PFSK-1 (cell line): ENCODE measurements around the gene GRK3.

ENCODE experiments used
- FOXP2 ChIP-seq: optimal IDR thresholded peaks from 2 replicates; pipeline ENCODE3; 2011; ENCODE audit warnings: borderline replicate concordance, control low read depth, inconsistent platforms; ENCODE audit not compliant: insufficient read depth; ENCODE audit errors: extremely low read length, extremely low read depth
- POLR2AphosphoS5 ChIP-seq: IDR thresholded peaks from 2 replicates; pipeline ENCODE4 v1.6.1; 2012; ENCODE audit warnings: low read depth, mild to moderate bottlenecking, control low read depth, low read length, moderate library complexity
- REST ChIP-seq, 2 experiments: IDR thresholded peaks; 2 replicates each; pipeline versions ENCODE4 v1.6.1 to v1.8.0; 2011 to 2012; ENCODE audit warnings: low read depth in 2 of 2, low read length in 2 of 2, control low read depth in 1 of 2, inconsistent platforms in 1 of 2, mild to moderate bottlenecking in 1 of 2, moderate library complexity in 1 of 2; ENCODE audit not compliant: insufficient read depth in 1 of 2
- SIN3A ChIP-seq: IDR thresholded peaks from 2 replicates; pipeline ENCODE4 v1.6.1; 2012; ENCODE audit warnings: mild to moderate bottlenecking, low read length, moderate library complexity, borderline replicate concordance; ENCODE audit not compliant: insufficient read depth
- TAF1 ChIP-seq: IDR thresholded peaks from 2 replicates; pipeline ENCODE4 v1.6.1; 2012; ENCODE audit warnings: low read length, control low read depth, borderline replicate concordance; ENCODE audit not compliant: insufficient read depth

Gene GRK3

GRCh38 chr22:25629613-25630012 lies 65.1 kb downstream of the GRK3 start:
- TF ChIP-seq POLR2AphosphoS5 = no peak

GRCh38 chr22:25630447-25630846 lies 66.0 kb downstream of the GRK3 start:
- TF ChIP-seq TAF1 (no peak), POLR2AphosphoS5 (no peak), FOXP2 (no peak), REST (IDR thresholded peaks at IDR 0.05; ENCODE audit: insufficient read depth in 1 of 2, low read depth in 2 of 2, low read length in 2 of 2) (no peak), SIN3A (no peak)

- TF ChIP-seq TAF1 = no peak
- TF ChIP-seq POLR2AphosphoS5 = no peak
- TF ChIP-seq SIN3A = no peak
Measured at GRCh38 chr22:25636323-25636722, 71.8 kb downstream of the GRK3 start.

- TF ChIP-seq TAF1 = no peak
- no peak for TF ChIP-seq FOXP2
- TF ChIP-seq POLR2AphosphoS5 = no peak
- TF ChIP-seq SIN3A = no peak
- no peak for TF ChIP-seq REST (IDR thresholded peaks at IDR 0.05; ENCODE audit: insufficient read depth in 1 of 2, low read depth in 2 of 2, low read length in 2 of 2)
Measured at GRCh38 chr22:25637032-25637431, 72.6 kb downstream of the GRK3 start.

- TF ChIP-seq POLR2AphosphoS5 = no peak
- TF ChIP-seq REST (IDR thresholded peaks at IDR 0.05; ENCODE audit: insufficient read depth in 1 of 2, low read depth in 2 of 2, low read length in 2 of 2) = no peak
- TF ChIP-seq FOXP2 = no peak
- TF ChIP-seq TAF1 = no peak
- TF ChIP-seq SIN3A = no peak
Measured at GRCh38 chr22:25637672-25638071, 73.2 kb downstream of the GRK3 start.

GRCh38 chr22:25638638-25639037 lies 74.2 kb downstream of the GRK3 start:
- no peak for TF ChIP-seq REST (IDR thresholded peaks at IDR 0.05; ENCODE audit: insufficient read depth in 1 of 2, low read depth in 2 of 2, low read length in 2 of 2)
- no peak for TF ChIP-seq TAF1
